Skeletal muscle tissue (tissue), 4 donors: Measurements from ENCODE around the gene PRKD2. TPM values are rescaled to one million over a fixed set of nuclear protein-coding genes. Genes with fewer than 3 reads are reported as not detected.

Experiments
- H3K27ac ChIP-seq: one replicate; pipeline ENCODE4 v1.7.0; 2013; ENCODE audit warnings: mild to moderate bottlenecking, low read depth, low read length, inconsistent platforms
- H3K27me3 ChIP-seq, 3 donors: one replicate each; pipeline ENCODE4 v1.7.0; 2013; ENCODE audit warnings: low read length in 3 of 3; ENCODE audit not compliant: control insufficient read depth in 3 of 3, insufficient read depth in 3 of 3
- H3K36me3 ChIP-seq, 3 donors: one replicate each; pipeline ENCODE4 v1.7.0; 2013; ENCODE audit warnings: low read length in 3 of 3; ENCODE audit not compliant: control insufficient read depth in 3 of 3, insufficient read depth in 3 of 3
- H3K4me1 ChIP-seq, 3 donors: one replicate each; pipeline ENCODE4 v1.7.0; 2013; ENCODE audit warnings: low read length in 3 of 3, mild to moderate bottlenecking in 3 of 3; ENCODE audit not compliant: control insufficient read depth in 3 of 3, insufficient read depth in 3 of 3
- H3K4me3 ChIP-seq, 3 donors: one replicate each; pipeline ENCODE4 v1.7.0; 2013; ENCODE audit warnings: low read length in 3 of 3
- H3K9ac ChIP-seq, 3 donors: one replicate each; pipeline ENCODE4 v1.7.0; 2013; ENCODE audit warnings: low read length in 3 of 3, mild to moderate bottlenecking in 3 of 3, moderate library complexity in 2 of 3, low read depth in 1 of 3
- H3K9me3 ChIP-seq, 3 donors: one replicate each; pipeline ENCODE4 v1.7.0; 2013; ENCODE audit warnings: low read length in 3 of 3; ENCODE audit not compliant: control insufficient read depth in 3 of 3
- total RNA-seq: library from RNA; depleted of rRNA; stranded (reverse); fragments of >200 nt; gene quantifications from one replicate; pipeline ENCODE4 v1.2.3, GENCODE V29; 2014
- donor health status: Osteomylitis.

Gene PRKD2
- total RNA-seq, 1 donor from 2014 or later, result 13.6 TPM

GRCh38 chr19:46725859-46726393 is 9.0 kb upstream of the PRKD2 start:
- H3K27me3 ChIP-seq, result no peaks in the 10 kb centered on the region
- peaks cover 86 to 88% (median 88%) of the 10 kb centered on the region in 3 donors for H3K36me3 ChIP-seq
- H3K9me3 ChIP-seq, result no peaks in the 10 kb centered on the region
- no peak overlapping the region for H3K27ac ChIP-seq
- peak overlapping the region in 1 of 3 donors; percentile 25 for H3K9ac ChIP-seq
- H3K4me1 ChIP-seq, result peaks cover 12 to 26% (median 24%) of the 10 kb centered on the region in 3 donors
- no peak overlapping the region for H3K4me3 ChIP-seq

GRCh38 chr19:46725036-46725820 is 8.3 kb upstream of the PRKD2 start:
- H3K27me3 ChIP-seq, result no peaks in the 10 kb centered on the region

GRCh38 chr19:46724468-46724867 is 7.6 kb upstream of the PRKD2 start:
- peaks cover 83 to 88% (median 83%) of the 10 kb centered on the region in 3 donors for H3K36me3 ChIP-seq
- no peak overlapping the region for H3K4me3 ChIP-seq
- H3K4me1 ChIP-seq, result peaks cover 10 to 24% (median 18%) of the 10 kb centered on the region in 3 donors
- H3K9me3 ChIP-seq, result no peaks in the 10 kb centered on the region
- no peak overlapping the region for H3K9ac ChIP-seq
- no peak overlapping the region for H3K27ac ChIP-seq
- no peaks in the 10 kb centered on the region for H3K27me3 ChIP-seq

More at GRCh38 chr19:46725036-46725820, 8.3 kb upstream of the PRKD2 start:
- Histone ChIP-seq H3K36me3 (peaks cover 86 to 89% (median 88%) of the 10 kb centered on the region in 3 donors), H3K4me3 (no peak overlapping the region), H3K9me3 (no peaks in the 10 kb centered on the region), H3K9ac (peak overlapping the region in 1 of 3 donors; percentile 25), H3K4me1 (peaks cover 10 to 24% (median 19%) of the 10 kb centered on the region in 3 donors), H3K27ac (no peak overlapping the region)

DNA sequence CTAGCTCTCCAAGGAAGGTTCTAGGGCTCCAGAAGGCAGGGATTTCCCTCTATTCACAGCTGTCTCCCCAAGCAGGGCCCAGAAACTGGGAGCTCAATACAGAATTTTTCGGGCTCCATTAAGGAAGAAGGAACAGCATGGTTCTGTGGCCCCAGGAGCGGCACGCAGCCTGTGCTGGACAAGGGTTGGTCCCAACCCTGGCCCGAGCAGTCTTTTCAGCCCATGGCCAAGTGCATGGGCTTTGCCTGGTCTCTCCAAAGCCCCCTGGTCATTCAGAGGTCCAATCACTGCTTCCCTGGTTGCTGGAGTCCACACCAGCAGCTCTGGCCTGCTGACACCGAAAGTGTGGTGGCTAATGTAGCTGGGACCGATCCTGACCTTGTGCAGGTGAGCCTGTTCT is 6.6 kb upstream of the PRKD2 start:
- Histone ChIP-seq H3K9me3 (no peaks in the 10 kb centered on the region), H3K4me3 (no peak overlapping the region), H3K36me3 (peaks cover 74 to 80% (median 76%) of the 10 kb centered on the region in 3 donors), H3K27ac (no peak overlapping the region), H3K27me3 (no peaks in the 10 kb centered on the region), H3K4me1 (peaks cover 10 to 19% (median 14%) of the 10 kb centered on the region in 3 donors), H3K9ac (no peak overlapping the region)

DNA sequence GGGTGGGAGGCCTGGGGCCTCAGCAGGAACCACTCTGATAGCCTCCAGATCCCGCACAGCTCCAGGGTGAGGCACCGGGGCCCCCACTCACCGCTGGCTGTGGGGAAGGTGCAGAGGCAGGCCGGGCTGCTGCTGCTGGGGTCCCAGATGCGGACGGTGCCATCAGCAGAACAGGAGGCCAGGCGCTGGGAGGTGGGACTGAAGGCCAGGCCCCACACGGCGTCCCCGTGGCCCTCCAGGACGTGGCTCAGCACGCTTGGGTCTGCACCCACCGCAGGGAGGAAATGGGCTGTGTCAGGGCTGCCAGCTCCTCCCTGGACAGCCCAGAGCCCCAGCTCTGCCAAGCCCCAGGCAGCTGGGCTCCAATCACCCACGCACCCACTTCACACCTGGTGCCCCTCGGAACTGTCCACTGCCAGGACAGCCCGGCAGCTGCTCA is 6.1 kb upstream of the PRKD2 start:
- Histone ChIP-seq H3K4me1 (peaks cover 14 to 22% (median 14%) of the 10 kb centered on the region in 3 donors), H3K27me3 (no peaks in the 10 kb centered on the region), H3K36me3 (peaks cover 71 to 79% (median 74%) of the 10 kb centered on the region in 3 donors), H3K27ac (no peak overlapping the region), H3K9me3 (no peaks in the 10 kb centered on the region), H3K9ac (no peak overlapping the region), H3K4me3 (no peak overlapping the region)

DNA sequence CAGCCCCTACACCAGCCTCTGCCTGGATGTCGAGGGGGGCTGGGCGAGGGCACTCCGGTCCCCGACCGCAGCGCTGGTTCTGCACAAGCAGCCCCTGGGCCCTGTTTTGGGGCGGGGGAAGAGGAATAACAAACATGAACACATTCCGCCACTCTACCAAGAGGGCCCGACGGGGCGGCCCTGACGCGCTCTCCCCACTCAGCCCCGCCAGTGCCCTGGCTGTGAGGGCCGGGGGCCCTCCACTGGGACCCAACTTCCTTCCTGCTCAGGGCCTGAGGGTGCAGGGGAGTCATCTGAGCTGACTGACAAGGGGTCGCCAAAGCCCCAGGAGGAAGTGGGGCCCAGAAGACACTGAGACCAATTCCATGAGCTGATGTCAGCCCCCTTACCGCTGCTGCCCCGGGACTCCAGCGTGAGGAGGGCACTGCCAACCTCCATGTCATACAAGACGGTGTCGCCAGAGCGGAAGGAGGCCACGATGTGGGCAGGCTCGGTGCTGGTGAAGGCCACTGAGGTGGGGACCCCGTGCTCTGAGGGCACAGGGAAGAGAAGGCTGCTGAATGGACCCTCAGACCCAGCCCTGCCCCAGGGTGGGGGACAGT is 5.6 kb upstream of the PRKD2 start:
- Histone ChIP-seq H3K4me3 (no peak overlapping the region), H3K36me3 (peaks cover 71 to 74% (median 72%) of the 10 kb centered on the region in 3 donors), H3K9ac (no peak overlapping the region), H3K9me3 (no peaks in the 10 kb centered on the region), H3K4me1 (peaks cover 16 to 28% (median 20%) of the 10 kb centered on the region in 3 donors), H3K27me3 (no peaks in the 10 kb centered on the region), H3K27ac (no peak overlapping the region)

DNA sequence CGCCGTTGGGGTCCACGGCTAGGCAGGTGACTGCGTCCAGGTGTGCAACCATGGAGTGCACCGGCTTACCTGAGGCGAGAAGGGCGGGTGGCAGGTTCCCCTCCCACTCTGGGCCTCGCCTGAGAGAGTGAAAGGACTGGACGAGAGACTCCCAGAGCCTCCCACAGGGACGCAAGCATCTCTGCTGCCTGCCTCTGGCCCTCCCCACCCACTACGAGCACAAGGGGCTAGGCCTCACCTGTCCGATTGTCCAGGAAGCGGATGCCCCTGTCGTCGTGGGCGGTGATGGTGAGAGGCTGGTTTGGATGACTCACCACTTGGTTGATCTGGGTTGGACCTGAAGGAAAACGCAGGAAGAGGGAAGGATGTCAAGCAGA is 5.1 kb upstream of the PRKD2 start:
- peaks cover 12 to 30% (median 21%) of the 10 kb centered on the region in 3 donors for H3K4me1 ChIP-seq
- H3K4me3 ChIP-seq, result no peak overlapping the region
- no peaks in the 10 kb centered on the region for H3K9me3 ChIP-seq
- peaks cover 65 to 70% (median 67%) of the 10 kb centered on the region in 3 donors for H3K36me3 ChIP-seq
- H3K27ac ChIP-seq, result no peak overlapping the region
- H3K9ac ChIP-seq, result no peak overlapping the region
- H3K27me3 ChIP-seq, result no peaks in the 10 kb centered on the region

- Histone ChIP-seq H3K36me3 (peaks cover 60 to 64% (median 61%) of the 10 kb centered on the region in 3 donors), H3K27ac (no peak overlapping the region), H3K4me1 (peaks cover 7 to 25% (median 17%) of the 10 kb centered on the region in 3 donors), H3K9me3 (no peaks in the 10 kb centered on the region), H3K4me3 (no peak overlapping the region), H3K27me3 (no peaks in the 10 kb centered on the region), H3K9ac (peak overlapping the region in 1 of 3 donors; percentile 16)
Observed at GRCh38 chr19:46721269-46722003, 4.5 kb upstream of the PRKD2 start.

GRCh38 chr19:46720503-46721239 is 3.8 kb upstream of the PRKD2 start:
- Histone ChIP-seq H3K4me1 (peaks cover 6 to 26% (median 19%) of the 10 kb centered on the region in 3 donors), H3K36me3 (peaks cover 52 to 56% (median 55%) of the 10 kb centered on the region in 3 donors), H3K27me3 (no peaks in the 10 kb centered on the region), H3K9me3 (no peaks in the 10 kb centered on the region), H3K4me3 (no peak overlapping the region), H3K27ac (no peak overlapping the region), H3K9ac (no peak overlapping the region)
